ENCODE data around the gene ZNF302. TPM values are rescaled to one million over a fixed set of nuclear protein-coding genes. Genes with fewer than 3 reads are reported as not detected.

ZNF302 gene
- total and polyA plus RNA-seq, 4 donors: 5.8 to 18.6 (median 13.6) TPM

GRCh38 chr19:34666200-34666957 lies 11.1 kb upstream of the ZNF302 start:
- Histone ChIP-seq H3K27me3 (ENCODE audit: control insufficient read depth in 4 of 4, insufficient read depth in 4 of 4, low read length in 3 of 4) (no peaks in the 10 kb centered on the region), H3K4me1 (ENCODE audit: control insufficient read depth in 4 of 4, insufficient read depth in 4 of 4, low read length in 3 of 4) (peaks cover 7 to 62% (median 46%) of the 10 kb centered on the region in 4 donors), H3K36me3 (ENCODE audit: control insufficient read depth in 4 of 4, insufficient read depth in 3 of 4, low read depth in 1 of 4, low read length in 3 of 4) (no peaks in the 10 kb centered on the region), H3K4me3 (ENCODE audit: low read depth in 1 of 3, low read length in 3 of 3) (no peak overlapping the region), H3K9ac (ENCODE audit: low read depth in 1 of 2, low read length in 2 of 2) (no peak overlapping the region), H3K9me3 (ENCODE audit: control insufficient read depth in 4 of 4, low read length in 3 of 4) (no peaks in the 10 kb centered on the region), H3K27ac (ENCODE audit: low read depth in 1 of 2, low read length in 2 of 2) (peak overlapping the region in 1 of 2 donors; percentile 93)
- TF ChIP-seq CTCF (IDR thresholded peaks at IDR 0.05; ENCODE audit: low read depth, low read length, missing input control) (no peak), ATF3 (IDR thresholded peaks at IDR 0.05) (no peak), HNF4G (IDR thresholded peaks at IDR 0.05) (no peak), FOXA1 (IDR thresholded peaks at IDR 0.05) (no peak), ZBTB33 (IDR thresholded peaks at IDR 0.05) (no peak), SP1 (IDR thresholded peaks at IDR 0.05) (no peak), MAX (IDR thresholded peaks at IDR 0.05) (no peak), REST (IDR thresholded peaks at IDR 0.05) (no peak), EGR1 (IDR thresholded peaks at IDR 0.05; ENCODE audit: low read depth in 2 of 2) (no peak), GABPA (IDR thresholded peaks at IDR 0.05 in 1 of 2, conservative IDR thresholded peaks at IDR 0.05 in 1 of 2) (no peak), YY1 (IDR thresholded peaks at IDR 0.05) (no peak), JUND (IDR thresholded peaks at IDR 0.05) (no peak), FOXA2 (IDR thresholded peaks at IDR 0.05) (no peak), NR2F2 (IDR thresholded peaks at IDR 0.05) (no peak), HNF4A (conservative IDR thresholded peaks at IDR 0.05) (no peak), RXRA (IDR thresholded peaks at IDR 0.05) (no peak)
- WGBS: 96% methylated on average over 25 of the region's 25 CpGs
- DNase-seq (ENCODE audit: low spot score): no peak
